Left ventricle myocardium inferior (tissue), 1 donor: Measurements from ENCODE around the gene GATAD2A. TPM values are rescaled to one million over a fixed set of nuclear protein-coding genes. Genes with fewer than 3 reads are reported as not detected.

ENCODE experiments used
- DNase-seq: peaks from one replicate; pipeline ENCODE4 v3.0.0-alpha.2; 2020
- H3K27ac ChIP-seq: fragments of 200-600 bp; replicated peaks from 2 replicates; pipeline ENCODE4 v1.8.0; 2021
- H3K27me3 ChIP-seq: fragments of 200-600 bp; 2 replicates; pipeline ENCODE4 v1.8.0; 2021; ENCODE audit warnings: low read depth
- H3K36me3 ChIP-seq: fragments of 200-600 bp; 2 replicates; pipeline ENCODE4 v1.8.0; 2021
- H3K4me1 ChIP-seq: fragments of 200-600 bp; 2 replicates; pipeline ENCODE4 v1.8.0; 2021
- H3K4me3 ChIP-seq: fragments of 200-600 bp; 2 replicates; pipeline ENCODE4 v1.8.0; 2021; ENCODE audit warnings: mild to moderate bottlenecking, moderate library complexity
- H3K9me3 ChIP-seq: fragments of 200-600 bp; replicated peaks from 2 replicates; pipeline ENCODE4 v1.8.0; 2021
- intact Hi-C: fragments of 100-400 bp; cut with micrococcal nuclease; formaldehyde crosslinking; loops from one replicate; pipeline ENCODE4 v1.11.0; 2022
- total RNA-seq: library from RNA; stranded (reverse); fragmentation: NEBNext Ultra II Directional; extraction: Animal tissue kit (Norgen Biotek cat#: 25700); gene quantifications from one replicate; pipeline ENCODE4 v1.2.1, GENCODE V29; 2021
- TF ChIP-seq, protein P1 (sequence below): fragments of 200-600 bp; IDR thresholded peaks from 2 replicates; pipeline ENCODE4 v1.8.0; 2021; ENCODE audit warnings: antibody characterized with exemption, mild to moderate bottlenecking, borderline replicate concordance
- donor health status: DM: no; HTN: yes; CAD: no; lungs with severe emphysema.

The GATAD2A gene
- total RNA-seq, 1 donor from 2014 or later, result 24.1 TPM

- H3K27me3 ChIP-seq, result no peaks in the 10 kb centered on the region
- H3K4me3 ChIP-seq, result no peak overlapping the region
- peaks cover 98% of the 10 kb centered on the region for H3K36me3 ChIP-seq
- DNase-seq, result no peak
- H3K9me3 ChIP-seq, result no peaks in the 10 kb centered on the region
- no peaks in the 10 kb centered on the region for H3K4me1 ChIP-seq
- intact Hi-C loops, result no loop called here
- H3K27ac ChIP-seq, result no peak overlapping the region
- TF ChIP-seq, protein P1, sequence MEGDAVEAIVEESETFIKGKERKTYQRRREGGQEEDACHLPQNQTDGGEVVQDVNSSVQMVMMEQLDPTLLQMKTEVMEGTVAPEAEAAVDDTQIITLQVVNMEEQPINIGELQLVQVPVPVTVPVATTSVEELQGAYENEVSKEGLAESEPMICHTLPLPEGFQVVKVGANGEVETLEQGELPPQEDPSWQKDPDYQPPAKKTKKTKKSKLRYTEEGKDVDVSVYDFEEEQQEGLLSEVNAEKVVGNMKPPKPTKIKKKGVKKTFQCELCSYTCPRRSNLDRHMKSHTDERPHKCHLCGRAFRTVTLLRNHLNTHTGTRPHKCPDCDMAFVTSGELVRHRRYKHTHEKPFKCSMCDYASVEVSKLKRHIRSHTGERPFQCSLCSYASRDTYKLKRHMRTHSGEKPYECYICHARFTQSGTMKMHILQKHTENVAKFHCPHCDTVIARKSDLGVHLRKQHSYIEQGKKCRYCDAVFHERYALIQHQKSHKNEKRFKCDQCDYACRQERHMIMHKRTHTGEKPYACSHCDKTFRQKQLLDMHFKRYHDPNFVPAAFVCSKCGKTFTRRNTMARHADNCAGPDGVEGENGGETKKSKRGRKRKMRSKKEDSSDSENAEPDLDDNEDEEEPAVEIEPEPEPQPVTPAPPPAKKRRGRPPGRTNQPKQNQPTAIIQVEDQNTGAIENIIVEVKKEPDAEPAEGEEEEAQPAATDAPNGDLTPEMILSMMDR, result no peak
Measured at GRCh38 chr19:19498255-19498991, 92.9 kb downstream of the GATAD2A start.

- TF ChIP-seq, protein P1, result no peak
- Histone ChIP-seq H3K9me3 (no peaks in the 10 kb centered on the region), H3K36me3 (peaks cover 97% of the 10 kb centered on the region), H3K4me1 (no peaks in the 10 kb centered on the region), H3K27me3 (no peaks in the 10 kb centered on the region), H3K27ac (no peak overlapping the region), H3K4me3 (no peak overlapping the region)
- intact Hi-C loops, result no loop called here
- DNase-seq, result no peak
Measured at GRCh38 chr19:19499272-19499995, 94.0 kb downstream of the GATAD2A start.

GRCh38 chr19:19500975-19501644 lies 95.6 kb downstream of the GATAD2A start:
- no peak overlapping the region for H3K4me3 ChIP-seq
- intact Hi-C loops, result no loop called here
- no peaks in the 10 kb centered on the region for H3K4me1 ChIP-seq
- no peak overlapping the region for H3K27ac ChIP-seq
- TF ChIP-seq, protein P1, result no peak
- H3K27me3 ChIP-seq, result no peaks in the 10 kb centered on the region
- no peak for DNase-seq
- no peaks in the 10 kb centered on the region for H3K9me3 ChIP-seq
- H3K36me3 ChIP-seq, result peaks cover 99% of the 10 kb centered on the region

- Histone ChIP-seq H3K36me3 (peaks cover 99% of the 10 kb centered on the region), H3K4me3 (no peak overlapping the region), H3K27ac (no peak overlapping the region), H3K27me3 (no peaks in the 10 kb centered on the region), H3K4me1 (no peaks in the 10 kb centered on the region), H3K9me3 (no peaks in the 10 kb centered on the region)
- TF ChIP-seq, protein P1, result no peak
- no peak for DNase-seq
- intact Hi-C loops, result no loop called here
Measured at GRCh38 chr19:19501798-19502197, 96.3 kb downstream of the GATAD2A start.

DNA sequence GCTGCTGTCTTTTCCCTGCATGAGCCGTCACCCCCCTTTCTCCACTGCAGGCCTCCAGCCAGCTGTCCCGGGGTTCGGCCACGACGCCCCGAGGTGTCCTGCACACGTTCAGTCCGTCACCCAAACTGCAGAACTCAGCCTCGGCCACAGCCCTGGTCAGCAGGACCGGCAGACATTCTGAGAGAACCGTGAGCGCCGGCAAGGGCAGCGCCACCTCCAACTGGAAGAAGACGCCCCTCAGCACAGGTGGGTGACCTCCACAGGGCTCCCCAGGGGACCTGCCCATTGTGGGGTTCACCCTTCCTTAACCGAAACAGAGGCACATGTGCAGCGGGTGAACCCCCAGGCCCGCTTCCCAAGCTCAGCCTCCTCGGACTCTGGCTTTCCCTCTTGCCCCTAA lies 96.8 kb downstream of the GATAD2A start:
- intact Hi-C loops, result no loop called here
- TF ChIP-seq, protein P1, result no peak
- DNase-seq, result no peak
- Histone ChIP-seq H3K4me3 (no peak overlapping the region), H3K36me3 (peaks cover 97% of the 10 kb centered on the region), H3K4me1 (no peaks in the 10 kb centered on the region), H3K27ac (no peak overlapping the region), H3K9me3 (no peaks in the 10 kb centered on the region), H3K27me3 (no peaks in the 10 kb centered on the region)
